GM19438 (cell line): ENCODE measurements around the gene COQ8A.

Experiments used
- ATAC-seq: cut with Tn5 transposase; IDR thresholded peaks from one replicate; pipeline ENCODE4 v1.9.1; 2021; ENCODE audit warnings: low read depth; ENCODE audit not compliant: unreplicated experiment

Gene COQ8A

GRCh38 chr1:226982451-226983177 is 42.5 kb downstream of the COQ8A start:
- no peak for ATAC-seq

- ATAC-seq, result no peak
These were observed 43.3 kb downstream of the COQ8A start for GRCh38 chr1:226983247-226983991.

- no peak for ATAC-seq
These were observed 43.9 kb downstream of the COQ8A start for GRCh38 chr1:226983992-226984364.

- ATAC-seq, result no peak
These were observed 44.6 kb downstream of the COQ8A start for GRCh38 chr1:226984521-226985238.

GRCh38 chr1:226985239-226985838 is 45.2 kb downstream of the COQ8A start:
- no peak for ATAC-seq

GRCh38 chr1:226985839-226986463 is 45.9 kb downstream of the COQ8A start:
- ATAC-seq, result no peak

GRCh38 chr1:226986496-226987178 is 46.5 kb downstream of the COQ8A start:
- ATAC-seq, result no peak

GRCh38 chr1:226987179-226987536 is 47.1 kb downstream of the COQ8A start:
- no peak for ATAC-seq

GRCh38 chr1:226987623-226988333 is 47.7 kb downstream of the COQ8A start:
- ATAC-seq, result no peak

GRCh38 chr1:226988334-226988666 is 48.2 kb downstream of the COQ8A start:
- ATAC-seq, result no peak

- no peak for ATAC-seq
These were observed 49.2 kb downstream of the COQ8A start for GRCh38 chr1:226989085-226989920.

GRCh38 chr1:226990133-226990716 is 50.1 kb downstream of the COQ8A start:
- ATAC-seq, result no peak

GRCh38 chr1:226991920-226992319 is 51.8 kb downstream of the COQ8A start:
- no peak for ATAC-seq

- no peak for ATAC-seq
These were observed 53.9 kb downstream of the COQ8A start for GRCh38 chr1:226993814-226994585.

- no peak for ATAC-seq
These were observed 54.7 kb downstream of the COQ8A start for GRCh38 chr1:226994586-226995364.

- ATAC-seq, result peak; percentile 82
These were observed 55.6 kb downstream of the COQ8A start for GRCh38 chr1:226995365-226996332.
